ENCODE measurements around the gene OTUD6A.

Gene OTUD6A, protein sequence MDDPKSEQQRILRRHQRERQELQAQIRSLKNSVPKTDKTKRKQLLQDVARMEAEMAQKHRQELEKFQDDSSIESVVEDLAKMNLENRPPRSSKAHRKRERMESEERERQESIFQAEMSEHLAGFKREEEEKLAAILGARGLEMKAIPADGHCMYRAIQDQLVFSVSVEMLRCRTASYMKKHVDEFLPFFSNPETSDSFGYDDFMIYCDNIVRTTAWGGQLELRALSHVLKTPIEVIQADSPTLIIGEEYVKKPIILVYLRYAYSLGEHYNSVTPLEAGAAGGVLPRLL

DNA sequence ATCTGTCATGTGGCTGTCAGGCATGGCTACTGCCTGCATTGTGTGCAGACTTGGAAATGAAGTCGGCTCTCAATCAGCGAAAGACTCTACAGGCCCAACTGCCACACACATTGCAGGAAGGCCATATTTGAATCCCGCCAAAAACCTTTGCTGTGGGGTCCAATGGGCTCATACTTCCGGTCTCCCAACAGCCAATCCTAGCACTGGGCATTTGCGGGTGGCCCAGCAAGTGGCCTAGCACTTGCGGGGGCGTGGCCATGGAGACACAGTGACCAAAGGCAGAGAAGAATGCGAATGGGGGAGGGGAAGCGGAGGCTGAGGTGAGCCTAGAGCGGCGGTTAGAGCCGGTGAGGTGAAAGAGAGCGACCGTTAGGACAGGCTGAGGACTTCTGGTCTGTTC is at the start of gene OTUD6A:
TSS of gene OTUD6A (plus strand) at position 382 of the 400 bp plus-strand sequence. CDS start 68 bp downstream, outside the sequence.
- no peak for DNase-seq (ENCODE audit: low read depth in 1 of 2, low spot score in 1 of 2)

DNA sequence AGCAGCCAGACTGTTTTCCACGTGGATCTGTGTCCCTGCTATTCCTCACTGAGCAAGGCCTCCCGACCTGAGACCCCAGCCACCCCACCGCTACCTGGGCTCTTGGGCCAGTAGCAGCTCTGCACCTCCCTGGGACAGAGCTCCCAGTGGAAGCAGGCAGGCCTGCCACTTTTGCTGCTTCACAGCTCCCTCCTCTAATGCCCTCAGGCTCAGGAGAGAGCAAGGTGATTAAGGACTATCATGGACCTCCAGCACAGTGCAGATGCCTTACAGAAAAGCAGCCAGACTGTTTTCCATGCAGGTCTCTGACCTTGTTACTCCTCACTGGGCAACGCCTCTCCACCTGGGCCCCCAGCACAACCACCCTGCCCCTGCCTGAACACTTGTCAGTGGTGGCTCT is 49.5 kb upstream of the OTUD6A start:
- no peak for DNase-seq (ENCODE audit: low read depth in 1 of 2, low spot score in 1 of 2)

DNA sequence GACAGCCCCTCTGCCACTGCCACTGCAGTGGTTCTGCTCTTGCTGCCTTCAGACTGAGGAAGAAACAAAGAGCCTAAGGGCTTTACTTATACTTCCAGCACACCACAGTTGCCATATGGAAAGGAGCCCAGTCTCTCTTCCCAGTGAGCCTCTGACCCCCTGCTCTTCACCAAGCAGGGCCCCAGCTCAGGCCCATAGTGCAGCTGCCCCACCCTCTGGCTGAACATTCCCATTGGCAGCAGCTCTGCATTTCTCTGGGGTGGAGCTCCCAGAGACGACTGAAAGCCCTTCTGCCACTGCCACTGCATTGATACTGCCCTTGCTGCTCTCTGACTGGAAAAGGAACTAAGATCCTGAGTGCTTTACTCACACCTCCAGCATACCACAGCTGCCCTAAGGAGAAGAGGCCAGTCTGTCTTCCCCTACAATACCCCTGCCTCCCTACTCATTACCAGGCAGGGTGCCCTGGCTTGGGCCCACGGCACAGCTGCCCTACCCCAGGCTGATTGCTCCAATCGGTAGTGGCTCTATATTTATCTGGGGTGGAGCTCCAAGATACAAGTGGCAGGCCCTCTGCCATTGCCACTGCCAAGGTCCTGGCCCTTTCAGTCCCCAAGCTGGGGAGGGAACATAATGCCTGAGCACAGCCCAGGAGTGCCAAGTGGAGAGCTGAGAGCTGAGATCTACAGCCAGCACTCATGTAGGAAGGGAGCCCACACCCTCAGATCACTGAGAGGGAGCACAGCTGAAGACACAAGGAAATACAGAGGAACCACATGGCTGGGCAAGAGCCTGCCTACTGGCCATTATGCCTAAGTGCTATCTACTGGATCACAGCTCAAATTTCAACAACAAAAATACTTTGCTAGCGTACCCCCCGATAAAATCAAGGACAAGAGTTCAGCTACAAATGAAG is 48.5 kb upstream of the OTUD6A start:
- no peak for DNase-seq (ENCODE audit: low read depth in 1 of 2, low spot score in 1 of 2)

DNA sequence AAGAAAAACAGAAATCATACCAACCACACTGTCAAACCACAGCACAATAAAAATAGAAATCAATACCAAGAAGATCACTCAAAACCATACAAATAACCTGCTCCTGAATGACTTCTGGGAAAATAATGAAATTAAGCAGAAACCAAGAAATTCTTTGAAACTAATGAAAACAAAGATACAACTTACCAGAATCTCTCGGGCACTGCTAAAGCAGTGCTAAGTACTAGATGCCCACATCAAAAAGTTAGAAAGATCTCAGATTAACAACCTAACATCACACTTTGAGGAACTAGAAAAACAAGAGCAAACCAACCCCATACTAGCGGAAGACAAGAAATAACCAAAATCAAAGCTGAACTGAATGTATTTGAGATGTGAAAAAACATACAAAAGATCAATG is 45.7 kb upstream of the OTUD6A start:
- no peak for DNase-seq (ENCODE audit: low read depth in 1 of 2, low spot score in 1 of 2)

DNA sequence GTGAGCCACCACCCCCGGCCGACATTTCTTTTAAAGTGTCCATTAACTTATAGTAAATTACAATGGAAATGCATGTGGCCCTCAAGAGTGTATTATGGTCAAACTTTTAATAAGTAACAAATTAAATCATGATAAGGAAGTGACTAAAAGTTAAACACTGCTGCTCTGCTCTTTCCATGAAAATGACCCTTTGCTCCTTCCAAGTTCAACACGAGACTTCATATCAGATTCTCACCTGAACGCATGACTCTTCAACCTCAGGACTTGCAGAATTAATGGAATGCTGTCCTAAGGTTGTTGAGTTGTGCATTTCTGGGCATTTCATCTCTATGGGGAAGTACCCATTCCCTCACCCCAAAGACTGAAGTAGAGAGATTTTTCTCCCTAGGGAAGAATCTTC is 39.6 kb upstream of the OTUD6A start:
- no peak for DNase-seq (ENCODE audit: low read depth in 1 of 2, low spot score in 1 of 2)

DNA sequence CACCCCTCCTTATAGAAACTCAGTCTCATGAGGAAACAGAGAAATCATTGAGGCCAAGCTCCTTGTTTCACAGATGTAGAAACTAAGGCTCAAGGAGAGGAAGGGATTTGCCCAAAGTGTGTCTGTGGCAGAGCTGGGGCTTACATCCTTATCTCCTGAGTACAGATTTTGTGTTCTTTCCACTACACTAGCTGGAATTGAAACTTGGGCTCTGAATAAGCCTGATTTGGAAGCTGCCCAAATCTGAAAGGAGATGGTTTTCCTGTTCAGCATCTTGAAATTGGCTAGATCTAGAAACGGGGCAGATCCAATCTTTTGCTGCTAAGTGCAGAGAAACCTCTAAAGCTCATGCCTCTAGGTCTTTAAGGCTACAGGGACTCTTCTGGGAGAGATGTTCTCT is 36.8 kb upstream of the OTUD6A start:
- no peak for DNase-seq (ENCODE audit: low read depth in 1 of 2, low spot score in 1 of 2)

DNA sequence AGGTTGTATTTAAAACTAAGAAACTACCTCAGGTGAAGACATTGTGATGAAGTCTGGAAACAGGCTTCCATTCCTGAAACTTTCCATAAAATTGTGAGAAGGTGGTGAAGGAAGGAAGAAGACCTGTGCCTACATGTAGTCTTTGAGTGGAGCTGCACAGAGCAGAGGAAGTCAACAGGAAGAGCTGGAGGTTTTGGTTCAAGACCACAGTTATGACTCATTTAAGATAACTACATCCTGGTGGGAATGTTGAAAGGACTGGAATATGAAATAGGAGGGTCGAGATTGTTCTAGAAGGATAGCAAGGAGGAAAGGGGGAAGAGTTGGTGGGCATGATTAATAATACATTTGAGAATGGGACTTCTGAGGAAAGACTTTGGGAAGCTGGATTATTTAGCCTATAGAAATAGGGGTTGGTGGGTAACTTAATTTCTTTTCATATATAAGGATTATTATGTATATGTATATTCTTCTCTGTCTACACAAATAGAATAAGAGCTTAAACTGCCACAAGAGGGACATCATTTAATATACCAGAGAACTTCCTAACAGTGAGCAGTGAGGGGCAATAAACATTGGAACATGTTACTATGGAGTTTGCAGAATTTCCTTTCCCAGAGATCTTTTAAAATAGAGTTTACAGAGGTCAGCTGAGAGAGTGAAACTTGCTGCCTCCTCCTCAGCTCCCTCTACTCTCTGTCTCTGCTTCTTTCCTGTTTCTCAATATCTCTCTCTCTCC is 36.0 kb upstream of the OTUD6A start:
- DNase-seq (ENCODE audit: low read depth in 1 of 2, low spot score in 1 of 2) = no peak

DNA sequence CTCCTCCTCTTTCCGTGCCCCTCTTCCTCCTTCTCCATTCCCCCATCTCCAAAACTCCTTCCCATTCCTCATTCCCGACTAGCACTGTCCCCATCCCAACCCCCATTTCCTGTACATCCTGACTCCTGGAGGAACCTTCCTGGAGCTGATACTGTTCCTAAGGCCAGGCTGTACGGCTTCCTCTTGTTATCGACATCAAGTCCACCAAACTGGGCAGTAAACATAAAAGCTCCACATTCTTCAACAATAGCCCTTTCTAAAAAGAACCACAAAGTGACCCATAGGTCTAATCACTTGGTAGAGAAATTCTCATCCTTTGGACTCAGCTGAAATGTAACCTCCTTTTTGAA is 35.4 kb upstream of the OTUD6A start:
- DNase-seq (ENCODE audit: low read depth in 1 of 2, low spot score in 1 of 2) = no peak

DNA sequence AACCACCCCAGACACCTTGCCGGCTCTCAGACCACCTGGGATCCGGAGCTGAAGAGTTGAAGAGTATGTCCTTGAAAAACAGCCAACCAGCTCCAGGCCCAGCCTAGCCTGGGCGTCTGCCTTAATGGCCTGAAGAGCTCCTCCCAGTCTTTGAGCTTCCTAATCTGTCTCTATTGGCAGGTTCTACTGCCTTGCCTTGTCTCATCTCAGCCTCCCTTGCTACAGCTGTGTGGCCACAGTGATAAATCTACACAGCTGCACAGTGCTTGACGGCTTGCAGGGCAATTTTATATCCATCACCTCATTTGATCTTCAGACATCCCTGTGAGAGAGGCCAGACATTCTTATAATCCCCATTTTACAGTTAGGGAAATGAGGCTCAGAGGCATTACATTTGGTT is 32.4 kb upstream of the OTUD6A start:
- no peak for DNase-seq (ENCODE audit: low read depth in 1 of 2, low spot score in 1 of 2)

DNA sequence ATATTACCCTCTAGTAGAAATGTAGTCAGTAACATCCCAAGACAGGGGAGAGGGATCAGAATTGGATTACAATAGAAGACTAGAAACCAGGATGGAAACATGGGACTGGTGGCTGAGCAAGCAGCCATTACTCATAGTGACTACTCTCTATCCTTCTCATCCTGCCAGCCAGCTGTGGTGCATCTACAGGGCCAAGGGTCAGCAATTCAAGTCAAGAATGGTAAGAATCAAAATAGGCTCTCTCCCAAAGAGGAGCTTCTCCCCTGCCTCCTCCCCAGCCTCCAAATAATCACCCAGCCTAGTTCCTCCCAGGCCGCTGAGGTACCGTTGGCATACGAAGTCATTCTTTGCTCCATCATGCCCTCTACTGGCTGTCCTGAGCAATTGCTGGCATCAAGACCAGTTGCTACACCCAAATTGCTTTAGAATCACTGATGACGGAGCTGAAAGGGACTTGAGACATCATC is 31.9 kb upstream of the OTUD6A start:
- peak in 1 of 2 donors; percentile 17 for DNase-seq (ENCODE audit: low read depth in 1 of 2, low spot score in 1 of 2)

DNA sequence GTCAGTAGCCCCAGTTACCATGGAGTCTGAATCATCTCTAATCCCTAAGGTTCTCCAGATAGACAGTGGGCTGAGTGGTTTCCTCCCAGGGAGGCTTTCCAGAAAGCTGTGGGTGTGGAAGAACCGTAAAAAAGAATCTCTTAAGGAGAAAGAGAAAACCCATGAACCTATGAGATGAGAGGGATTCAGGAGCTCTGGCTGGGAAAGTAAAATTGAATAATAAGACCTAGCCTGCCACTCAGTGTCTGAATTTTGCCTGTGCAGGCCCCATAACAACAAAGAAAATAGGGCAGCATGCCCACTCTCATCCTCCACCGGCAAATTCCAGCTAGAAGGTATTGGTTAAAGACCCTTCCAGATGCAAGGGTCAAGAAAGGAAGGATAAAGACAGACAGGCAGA is 29.5 kb upstream of the OTUD6A start:
- DNase-seq (ENCODE audit: low read depth in 1 of 2, low spot score in 1 of 2) = no peak

DNA sequence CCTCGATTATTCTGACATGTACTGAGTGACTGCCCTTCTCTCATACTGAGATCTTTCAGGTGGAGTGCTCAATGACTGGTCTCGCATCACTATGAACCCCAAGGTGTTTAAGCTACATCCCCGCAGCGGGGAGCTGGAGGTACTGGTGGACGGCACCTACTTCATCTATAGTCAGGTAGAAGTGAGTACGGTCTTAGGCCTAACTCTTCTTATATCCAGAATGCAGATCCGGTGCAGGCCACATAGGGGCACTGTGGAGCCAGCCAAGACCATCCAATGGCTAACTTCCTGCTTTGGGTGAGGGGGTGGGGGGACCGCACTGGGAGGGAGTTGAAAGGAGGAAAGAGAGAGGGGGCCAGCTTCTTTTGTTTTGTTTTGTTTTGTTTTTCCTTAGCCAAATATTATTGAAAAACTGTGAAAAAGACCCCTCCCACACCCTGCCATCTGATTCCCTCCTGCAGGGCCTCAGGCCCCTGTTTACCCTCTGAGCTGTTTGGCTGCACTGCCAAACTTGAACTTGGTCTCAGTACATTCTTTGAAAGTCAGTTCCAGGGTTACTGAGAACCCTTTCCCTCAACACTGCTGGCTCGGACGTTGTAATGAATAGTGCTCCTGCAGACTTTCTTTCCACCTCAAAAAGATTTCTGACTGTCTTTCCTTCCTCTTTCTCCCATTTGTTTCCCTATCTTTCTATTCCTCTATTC is 28.8 kb upstream of the OTUD6A start:
- no peak for DNase-seq (ENCODE audit: low read depth in 1 of 2, low spot score in 1 of 2)

DNA sequence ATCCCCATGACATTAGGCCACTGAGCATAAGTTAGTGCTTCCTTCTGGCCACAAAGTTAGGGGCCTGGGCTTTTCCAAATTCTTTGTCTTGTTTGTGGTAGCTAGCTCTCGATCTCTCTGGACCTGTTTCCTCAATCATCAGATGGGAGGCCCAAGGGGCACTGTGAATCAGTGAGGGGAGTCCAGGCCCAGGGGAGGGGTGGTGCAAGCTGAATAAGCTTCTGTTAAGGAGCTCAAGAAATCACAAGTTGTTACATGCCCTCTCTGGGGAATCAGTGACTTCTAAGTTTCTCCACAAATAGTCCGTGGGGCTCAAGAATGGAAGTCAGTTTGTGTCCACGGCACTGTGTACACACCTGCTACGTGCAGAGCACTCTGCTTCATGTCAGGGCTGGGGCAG is 27.6 kb upstream of the OTUD6A start:
- DNase-seq (ENCODE audit: low read depth in 1 of 2, low spot score in 1 of 2) = no peak

DNA sequence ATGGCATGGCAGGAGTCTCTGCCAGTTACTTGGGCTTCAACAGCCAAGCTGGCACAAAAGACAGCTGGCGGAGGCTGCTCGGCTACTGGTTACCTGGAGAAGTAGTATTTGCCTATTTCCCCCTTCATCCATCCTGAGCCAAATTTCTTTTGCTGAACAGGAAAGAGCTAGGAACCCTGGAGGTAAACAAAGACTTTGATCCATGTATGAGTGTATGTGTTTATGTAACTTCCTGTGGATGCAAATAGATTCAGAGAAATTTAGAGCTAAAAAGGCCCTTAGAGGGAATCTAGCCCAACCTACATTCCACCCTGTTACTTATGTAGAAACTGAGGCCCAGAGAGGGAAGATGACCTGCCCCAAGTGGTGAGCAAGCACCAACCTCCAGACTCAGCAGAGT is 23.7 kb upstream of the OTUD6A start:
- DNase-seq (ENCODE audit: low read depth in 1 of 2, low spot score in 1 of 2) = no peak

DNA sequence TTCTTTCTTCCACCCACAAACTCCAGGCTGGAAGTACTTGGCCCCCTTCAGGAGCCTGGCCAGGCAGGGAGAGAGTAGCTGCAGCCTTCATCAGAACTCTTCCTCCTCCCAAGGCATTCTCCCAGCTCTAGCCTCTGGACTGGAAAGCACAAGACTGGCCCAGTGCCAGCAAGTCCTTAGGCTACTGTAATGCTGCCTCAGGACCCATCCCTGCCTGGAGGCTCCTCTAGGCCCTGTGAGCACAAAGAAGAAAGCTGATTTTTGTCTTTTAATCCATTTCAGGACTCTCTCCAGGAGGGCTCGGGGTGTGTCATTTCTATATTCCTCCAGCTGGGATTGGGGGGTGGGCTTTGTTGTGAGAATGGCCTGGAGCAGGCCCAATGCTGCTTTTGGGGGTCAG is 23.3 kb upstream of the OTUD6A start:
- DNase-seq (ENCODE audit: low read depth in 1 of 2, low spot score in 1 of 2) = no peak

DNA sequence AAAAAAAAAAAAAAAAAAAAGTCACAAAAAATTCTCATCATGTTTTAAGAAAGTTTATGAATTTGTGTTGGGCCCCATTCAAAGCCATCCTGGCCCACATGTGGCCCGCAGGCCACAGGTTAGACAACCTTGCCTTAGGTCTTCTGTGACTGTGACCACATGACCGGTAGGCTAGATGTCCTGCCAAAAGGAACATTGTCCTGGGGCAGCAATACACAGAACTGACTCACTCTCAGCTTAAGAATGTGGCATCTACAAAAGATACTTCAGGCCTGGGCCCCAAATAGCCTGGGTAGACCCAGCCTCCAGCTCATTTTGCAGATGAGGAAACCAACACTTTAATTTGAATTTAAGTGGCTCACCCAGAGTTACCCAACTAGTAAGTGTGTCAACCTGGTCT is 22.5 kb upstream of the OTUD6A start:
- DNase-seq (ENCODE audit: low read depth in 1 of 2, low spot score in 1 of 2) = no peak

DNA sequence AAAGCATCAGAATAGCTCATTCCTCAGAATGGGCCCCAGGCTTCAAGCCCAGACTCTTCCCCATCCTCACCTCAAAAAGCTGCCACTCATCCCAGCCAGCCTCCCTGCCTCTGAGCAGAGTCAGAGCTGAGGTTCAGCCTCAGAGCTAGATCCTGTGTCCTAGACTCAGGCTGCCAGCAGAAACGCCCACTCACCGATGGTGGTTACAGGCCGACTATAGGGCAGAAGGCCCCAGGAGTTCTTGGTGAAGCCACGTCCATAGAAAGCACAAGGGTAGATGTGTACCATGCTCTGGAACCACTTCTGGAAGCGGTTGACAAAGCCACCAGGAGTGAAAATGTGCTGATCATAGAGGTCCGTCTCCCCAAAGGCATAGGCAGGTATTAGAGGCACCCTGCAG is 20.3 kb upstream of the OTUD6A start:
- no peak for DNase-seq (ENCODE audit: low read depth in 1 of 2, low spot score in 1 of 2)

DNA sequence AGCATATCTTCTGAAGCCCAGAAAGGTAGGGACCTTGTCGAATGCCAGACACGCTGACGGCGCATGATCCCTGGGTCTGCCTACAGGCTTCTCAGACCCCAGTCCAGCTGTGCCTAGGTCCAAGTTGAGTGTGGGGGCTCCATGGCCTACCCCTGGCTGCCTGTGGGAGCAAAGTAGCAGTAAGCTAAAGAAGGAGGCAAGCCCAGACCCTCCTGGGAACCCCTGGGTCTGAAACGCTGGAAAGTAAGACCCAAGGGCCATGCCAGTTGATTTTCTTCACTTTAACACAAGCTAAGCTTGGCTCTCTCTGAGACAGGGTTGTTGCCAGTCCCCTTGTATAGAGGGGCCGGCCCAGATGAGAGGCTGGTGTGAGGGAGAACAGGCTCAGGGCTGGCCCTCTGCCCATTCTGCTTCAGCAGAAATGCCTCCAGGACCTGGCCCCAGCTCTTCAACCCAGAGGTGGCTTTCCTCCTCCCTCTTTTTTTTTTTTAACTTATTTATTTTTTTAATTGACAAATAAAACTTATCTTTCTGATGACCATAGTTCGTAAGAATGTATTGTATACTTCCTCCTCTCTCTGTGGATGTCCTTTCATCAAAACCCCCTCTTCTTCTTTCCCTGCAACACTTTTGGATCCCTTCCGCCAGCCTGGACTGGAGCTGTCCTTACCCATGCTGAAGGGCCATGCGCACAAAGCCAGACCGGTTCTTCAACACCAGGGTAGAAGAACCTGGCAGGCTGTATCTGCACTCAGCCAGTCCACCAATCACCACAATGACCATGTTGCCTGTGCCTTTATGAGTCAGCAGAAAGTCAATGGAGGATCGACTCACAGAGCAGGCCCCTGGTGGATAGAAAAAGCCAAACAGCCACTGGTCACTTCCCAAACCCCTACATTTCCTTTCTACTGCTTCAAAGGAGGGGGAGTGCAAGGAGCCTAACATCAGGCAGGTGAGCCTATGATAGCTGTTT is 19.6 kb upstream of the OTUD6A start:
- DNase-seq (ENCODE audit: low read depth in 1 of 2, low spot score in 1 of 2) = no peak

DNA sequence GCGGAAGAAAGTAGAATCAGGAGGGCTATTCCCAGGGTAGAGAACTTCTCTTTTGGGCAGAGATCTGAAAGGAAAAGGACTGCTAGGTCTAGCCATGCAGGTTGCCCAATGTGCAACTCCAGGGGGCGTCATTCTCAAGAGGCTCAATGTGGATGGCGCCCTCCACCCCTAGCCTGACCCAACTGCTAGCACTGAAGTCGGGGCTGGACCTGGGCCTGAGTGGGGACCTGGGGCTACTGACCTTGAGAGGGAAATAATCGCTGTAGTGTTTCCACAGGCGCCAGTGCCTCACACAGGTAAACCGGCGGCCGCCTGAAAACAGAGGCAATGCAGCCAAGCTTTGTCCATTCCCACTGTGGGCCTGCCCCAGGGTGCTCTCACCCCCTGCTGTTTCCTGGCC is 18.6 kb upstream of the OTUD6A start:
- no peak for DNase-seq (ENCODE audit: low read depth in 1 of 2, low spot score in 1 of 2)

Data from activated CD4-positive, alpha-beta T cell treated with anti-CD3 and anti-CD28 coated beads, Interleukin-2, amount 50 U/mL, for 24 hours (primary cell).